Measurements from ENCODE around the gene PEAK3.

The PEAK3 gene, protein sequence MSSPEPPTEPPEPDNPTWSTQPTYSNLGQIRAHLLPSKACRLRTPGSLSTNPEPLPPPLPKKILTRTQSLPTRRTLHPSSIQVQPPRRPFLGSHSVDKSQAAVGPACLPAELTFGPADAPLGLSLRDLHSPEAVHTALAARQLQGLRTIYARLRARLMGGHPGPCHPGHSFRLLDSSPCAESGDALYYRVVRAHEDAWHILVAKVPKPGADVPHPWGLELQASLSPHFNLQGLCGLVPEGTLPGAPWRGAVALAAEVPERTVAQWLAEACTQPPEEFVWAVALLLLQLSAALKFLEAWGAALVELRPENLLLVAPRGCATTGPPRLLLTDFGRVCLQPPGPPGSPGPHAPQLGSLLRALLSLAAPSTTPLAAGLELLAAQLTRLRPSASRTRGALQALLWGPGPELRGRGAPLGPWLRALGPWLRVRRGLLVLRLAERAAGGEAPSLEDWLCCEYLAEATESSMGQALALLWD

DNA sequence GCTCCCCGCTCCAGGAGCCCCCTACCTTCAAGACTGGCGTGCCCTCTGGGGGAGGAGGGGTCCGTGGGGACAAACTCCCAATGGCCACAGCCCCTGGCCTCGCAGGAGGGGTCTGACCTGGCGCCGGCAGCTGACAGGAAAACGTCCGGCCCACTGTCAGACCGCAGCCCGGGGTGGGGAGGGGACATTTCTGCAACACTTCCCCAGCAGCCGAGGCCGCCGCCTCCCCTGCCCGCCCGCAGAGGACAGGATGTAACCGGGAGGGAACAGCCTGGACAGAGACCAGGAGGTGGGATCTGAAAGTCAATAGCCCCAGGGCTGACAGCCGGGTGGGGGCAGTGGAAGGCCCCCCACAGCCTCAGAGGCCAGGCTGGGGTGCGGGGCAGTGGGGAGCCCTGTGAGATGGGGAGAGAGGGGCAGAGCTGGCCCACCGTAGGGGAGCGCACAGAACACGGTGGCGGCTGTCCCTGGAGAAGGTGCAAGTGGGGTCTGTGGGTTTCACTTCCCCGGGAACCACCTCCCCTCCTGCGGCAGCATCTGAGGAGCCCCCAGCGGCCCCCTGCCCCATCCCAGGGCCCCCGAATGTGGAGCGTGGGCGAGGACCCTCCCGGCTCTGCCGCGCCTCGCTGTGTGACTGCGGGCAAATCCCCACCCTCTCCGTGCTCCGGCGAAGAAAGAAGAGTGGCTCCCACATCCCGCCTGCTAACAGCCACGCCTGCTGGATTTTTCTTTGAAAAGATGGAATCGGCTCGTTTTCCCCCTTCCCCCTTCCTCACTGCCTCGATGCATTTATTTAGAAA lies at the start of gene PEAK3:
Gene PEAK3, minus strand, starts transcription at position 114 of the 800 bp plus-strand sequence. CDS start 1,244 bp downstream, outside the sequence.
- TF ChIP-seq, protein P1, sequence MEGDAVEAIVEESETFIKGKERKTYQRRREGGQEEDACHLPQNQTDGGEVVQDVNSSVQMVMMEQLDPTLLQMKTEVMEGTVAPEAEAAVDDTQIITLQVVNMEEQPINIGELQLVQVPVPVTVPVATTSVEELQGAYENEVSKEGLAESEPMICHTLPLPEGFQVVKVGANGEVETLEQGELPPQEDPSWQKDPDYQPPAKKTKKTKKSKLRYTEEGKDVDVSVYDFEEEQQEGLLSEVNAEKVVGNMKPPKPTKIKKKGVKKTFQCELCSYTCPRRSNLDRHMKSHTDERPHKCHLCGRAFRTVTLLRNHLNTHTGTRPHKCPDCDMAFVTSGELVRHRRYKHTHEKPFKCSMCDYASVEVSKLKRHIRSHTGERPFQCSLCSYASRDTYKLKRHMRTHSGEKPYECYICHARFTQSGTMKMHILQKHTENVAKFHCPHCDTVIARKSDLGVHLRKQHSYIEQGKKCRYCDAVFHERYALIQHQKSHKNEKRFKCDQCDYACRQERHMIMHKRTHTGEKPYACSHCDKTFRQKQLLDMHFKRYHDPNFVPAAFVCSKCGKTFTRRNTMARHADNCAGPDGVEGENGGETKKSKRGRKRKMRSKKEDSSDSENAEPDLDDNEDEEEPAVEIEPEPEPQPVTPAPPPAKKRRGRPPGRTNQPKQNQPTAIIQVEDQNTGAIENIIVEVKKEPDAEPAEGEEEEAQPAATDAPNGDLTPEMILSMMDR (IDR thresholded peaks at IDR 0.05; ENCODE audit: low read depth, low read length): no peak
- H3K4me3 ChIP-seq (ENCODE audit: low read depth, low read length): peak within 1 kb of the TSS; percentile 24

DNA sequence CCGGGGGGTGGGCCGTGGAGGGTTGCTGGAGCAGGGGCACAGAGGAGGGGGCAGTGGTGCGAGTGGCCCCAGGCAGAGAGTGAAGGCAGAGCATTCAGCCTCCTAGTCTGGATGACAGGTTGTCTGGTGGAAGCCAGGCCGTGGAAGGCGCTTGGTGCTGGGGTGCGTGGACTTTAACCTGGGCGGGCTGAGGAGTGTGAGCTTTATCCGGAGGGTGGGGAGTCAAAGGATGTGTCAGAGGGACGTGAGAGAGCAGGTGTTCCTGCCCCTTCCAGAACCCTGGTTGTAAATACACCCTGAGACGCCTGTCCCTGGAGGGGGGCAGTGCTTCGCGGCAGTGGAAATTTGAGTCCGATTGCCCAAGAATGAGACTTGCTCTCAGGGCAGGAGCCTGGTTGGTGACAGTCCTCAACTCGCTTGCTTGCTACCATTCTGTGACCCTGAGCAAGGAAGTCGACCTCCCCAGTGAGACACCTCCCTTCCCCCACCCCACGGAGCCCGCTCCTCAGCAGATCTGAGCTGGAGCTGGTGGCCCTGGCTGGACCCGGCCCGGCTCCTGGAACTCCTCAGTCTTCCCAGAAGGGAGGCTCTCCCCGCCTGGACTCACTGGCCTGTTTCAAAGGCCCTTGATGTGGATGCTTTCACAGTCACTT lies 48.8 kb upstream of the PEAK3 start:
- TF ChIP-seq, protein P1 (IDR thresholded peaks at IDR 0.05; ENCODE audit: low read depth, low read length): no peak

DNA sequence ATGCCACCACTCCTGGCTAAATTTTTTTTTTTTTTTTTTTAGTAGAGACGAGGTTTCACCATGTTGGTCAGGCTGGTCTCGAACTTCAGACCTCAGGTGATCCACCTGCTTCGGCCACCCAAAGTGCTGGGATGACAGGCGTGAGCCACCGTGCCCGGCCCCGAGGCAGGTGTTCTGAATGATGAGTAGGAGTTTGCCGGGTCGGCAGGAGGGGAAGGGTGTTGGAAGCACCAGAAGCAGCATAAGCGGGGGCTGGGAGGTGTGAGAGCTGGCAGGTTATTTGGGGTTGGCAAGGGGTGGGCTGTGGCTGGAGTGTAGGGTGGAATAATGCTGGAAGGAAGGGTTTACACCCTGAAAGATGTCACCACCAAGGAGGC lies 48.3 kb upstream of the PEAK3 start:
- TF ChIP-seq, protein P1 (IDR thresholded peaks at IDR 0.05; ENCODE audit: low read depth, low read length): no peak
- no peak overlapping the region for H3K4me3 ChIP-seq (ENCODE audit: low read depth, low read length)

More for the DNA sequence above, 48.8 kb upstream of the PEAK3 start:
- H3K4me3 ChIP-seq (ENCODE audit: low read depth, low read length): no peak overlapping the region

DNA sequence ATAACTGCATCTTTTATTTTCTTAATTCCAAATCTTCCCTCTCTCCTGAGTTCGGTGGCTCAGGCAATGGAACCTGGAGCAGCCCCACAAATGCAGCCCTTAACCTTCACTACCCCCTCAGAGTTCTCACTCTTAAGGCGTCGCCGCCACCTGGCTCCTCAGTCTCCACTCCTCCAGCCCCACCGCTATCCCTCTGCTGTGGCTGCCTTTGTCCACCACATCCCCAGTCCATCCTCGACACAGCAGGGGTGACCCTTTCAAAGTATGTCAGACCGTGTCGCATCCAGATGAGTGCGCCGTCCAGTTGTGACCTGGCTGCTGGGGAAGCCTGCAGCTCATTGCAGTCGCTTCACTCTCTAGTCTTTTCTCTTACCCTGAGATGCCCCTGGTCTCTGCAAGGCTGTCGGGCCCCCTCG lies 47.5 kb upstream of the PEAK3 start:
- TF ChIP-seq, protein P1 (IDR thresholded peaks at IDR 0.05; ENCODE audit: low read depth, low read length): no peak
- H3K4me3 ChIP-seq (ENCODE audit: low read depth, low read length): peak overlapping the region; percentile 96

DNA sequence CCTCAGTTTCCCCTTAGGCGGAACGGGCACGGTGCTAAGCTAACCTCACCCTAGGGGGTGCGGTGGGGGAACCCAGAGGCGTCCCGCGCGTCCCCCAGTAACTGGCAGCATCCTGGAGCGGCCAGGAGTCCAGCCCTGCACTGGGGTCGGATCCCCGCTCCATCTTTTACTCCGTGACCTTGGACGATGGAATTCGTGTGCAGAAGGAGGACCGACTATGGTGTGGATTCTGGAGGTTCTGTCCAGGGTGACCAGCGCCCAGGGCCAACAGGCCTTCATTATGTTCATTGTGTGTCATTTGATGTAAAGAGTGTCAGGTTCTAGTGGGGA lies 47.1 kb upstream of the PEAK3 start:
- TF ChIP-seq, protein P1 (IDR thresholded peaks at IDR 0.05; ENCODE audit: low read depth, low read length): no peak
- peak overlapping the region; percentile 96 for H3K4me3 ChIP-seq (ENCODE audit: low read depth, low read length)

DNA sequence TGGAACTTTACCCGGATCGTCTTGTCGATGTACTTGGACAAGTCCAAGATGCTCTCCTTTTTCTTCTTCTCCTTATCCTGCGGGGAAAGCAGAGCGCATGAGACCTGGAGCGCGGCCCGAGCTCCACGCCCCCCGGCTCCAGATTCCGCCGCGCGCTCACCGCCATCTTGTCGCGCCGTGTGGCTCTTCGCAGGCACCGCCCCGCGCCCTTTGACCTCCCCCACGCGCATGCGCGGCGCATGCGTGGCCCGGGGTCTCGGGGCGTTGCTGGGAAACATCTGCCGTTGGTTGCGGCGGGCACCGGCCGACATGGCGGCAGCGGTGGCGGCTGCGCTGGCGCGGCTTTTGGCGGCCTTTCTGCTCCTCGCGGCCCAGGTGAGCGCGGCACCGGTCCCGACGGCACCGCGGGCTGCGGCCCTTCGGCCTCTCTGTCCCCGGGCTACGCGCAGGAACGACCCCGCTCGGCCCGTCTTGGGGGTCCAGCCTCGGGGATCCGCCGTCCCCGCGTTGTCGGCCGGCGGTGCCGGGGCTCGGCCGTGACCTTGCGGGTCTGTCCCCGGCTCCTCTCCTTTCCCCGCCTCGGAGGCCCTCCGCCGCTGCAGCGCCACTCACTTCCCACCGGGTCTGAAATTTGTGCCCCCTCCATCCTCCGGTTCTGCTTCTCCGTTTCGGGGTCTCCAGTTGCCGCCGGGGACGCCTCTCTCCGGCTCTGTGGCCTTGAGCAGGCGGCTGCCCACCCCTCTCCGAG lies 46.6 kb upstream of the PEAK3 start, which contains the start of the genes LSM7 and SPPL2B:
Gene LSM7, minus strand, starts transcription at position 186 of the 748 bp plus-strand sequence. Its CDS starts 20 bp downstream, at position 166.
Gene SPPL2B, plus strand, starts transcription at position 284 of the 748 bp plus-strand sequence. Its CDS starts 26 bp downstream, at position 310.
- H3K4me3 ChIP-seq (ENCODE audit: low read depth, low read length): peak within 1 kb of the TSS; percentile 96
- TF ChIP-seq, protein P1 (IDR thresholded peaks at IDR 0.05; ENCODE audit: low read depth, low read length): no peak
